ENCODE results near the gene IL6R.

Gene IL6R

DNA sequence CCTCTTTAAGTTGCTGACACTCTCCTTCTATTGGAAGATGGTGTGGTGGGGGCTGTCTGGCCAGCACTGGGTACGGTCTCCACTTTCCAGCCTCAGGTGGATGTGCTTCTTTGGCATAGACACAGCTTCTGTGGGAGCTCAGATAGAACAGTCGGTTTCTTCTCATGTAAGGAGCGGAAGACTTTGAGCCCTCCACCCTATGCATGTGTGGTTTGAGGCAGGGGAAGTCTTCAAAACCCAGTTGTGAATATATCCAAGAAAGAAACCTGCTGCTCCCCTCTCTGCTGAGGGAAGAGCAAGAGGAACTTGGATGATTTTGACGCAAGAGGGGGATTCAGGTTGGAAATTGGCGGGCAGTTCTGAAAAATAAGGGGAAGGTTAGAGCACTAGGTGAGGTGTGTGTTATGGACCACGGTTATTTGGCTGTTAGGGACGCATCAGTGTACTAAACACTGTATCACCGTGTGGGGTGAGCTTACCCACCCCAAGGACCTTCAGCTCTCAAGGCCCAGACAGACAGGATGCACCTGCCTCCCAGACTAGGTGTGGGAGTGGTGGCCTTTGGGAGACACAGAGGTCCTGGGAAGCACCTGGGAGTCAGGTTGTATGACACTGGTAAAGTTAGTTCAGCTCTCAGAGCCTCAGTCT lies 36.2 kb downstream of the IL6R start:
- TF ChIP-seq, protein P1, sequence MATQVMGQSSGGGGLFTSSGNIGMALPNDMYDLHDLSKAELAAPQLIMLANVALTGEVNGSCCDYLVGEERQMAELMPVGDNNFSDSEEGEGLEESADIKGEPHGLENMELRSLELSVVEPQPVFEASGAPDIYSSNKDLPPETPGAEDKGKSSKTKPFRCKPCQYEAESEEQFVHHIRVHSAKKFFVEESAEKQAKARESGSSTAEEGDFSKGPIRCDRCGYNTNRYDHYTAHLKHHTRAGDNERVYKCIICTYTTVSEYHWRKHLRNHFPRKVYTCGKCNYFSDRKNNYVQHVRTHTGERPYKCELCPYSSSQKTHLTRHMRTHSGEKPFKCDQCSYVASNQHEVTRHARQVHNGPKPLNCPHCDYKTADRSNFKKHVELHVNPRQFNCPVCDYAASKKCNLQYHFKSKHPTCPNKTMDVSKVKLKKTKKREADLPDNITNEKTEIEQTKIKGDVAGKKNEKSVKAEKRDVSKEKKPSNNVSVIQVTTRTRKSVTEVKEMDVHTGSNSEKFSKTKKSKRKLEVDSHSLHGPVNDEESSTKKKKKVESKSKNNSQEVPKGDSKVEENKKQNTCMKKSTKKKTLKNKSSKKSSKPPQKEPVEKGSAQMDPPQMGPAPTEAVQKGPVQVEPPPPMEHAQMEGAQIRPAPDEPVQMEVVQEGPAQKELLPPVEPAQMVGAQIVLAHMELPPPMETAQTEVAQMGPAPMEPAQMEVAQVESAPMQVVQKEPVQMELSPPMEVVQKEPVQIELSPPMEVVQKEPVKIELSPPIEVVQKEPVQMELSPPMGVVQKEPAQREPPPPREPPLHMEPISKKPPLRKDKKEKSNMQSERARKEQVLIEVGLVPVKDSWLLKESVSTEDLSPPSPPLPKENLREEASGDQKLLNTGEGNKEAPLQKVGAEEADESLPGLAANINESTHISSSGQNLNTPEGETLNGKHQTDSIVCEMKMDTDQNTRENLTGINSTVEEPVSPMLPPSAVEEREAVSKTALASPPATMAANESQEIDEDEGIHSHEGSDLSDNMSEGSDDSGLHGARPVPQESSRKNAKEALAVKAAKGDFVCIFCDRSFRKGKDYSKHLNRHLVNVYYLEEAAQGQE (IDR thresholded peaks at IDR 0.05; ENCODE audit: insufficient read depth in 1 of 2, low read depth in 2 of 2, low read length in 2 of 2): no peak
- TF ChIP-seq FOXP2 (optimal IDR thresholded peaks at IDR 0.05; ENCODE audit: borderline replicate concordance, extremely low read depth, extremely low read length, insufficient read depth) (no peak), POLR2AphosphoS5 (IDR thresholded peaks at IDR 0.05; ENCODE audit: low read depth, low read length) (no peak), TAF1 (IDR thresholded peaks at IDR 0.05; ENCODE audit: borderline replicate concordance, insufficient read depth, low read length) (no peak), SIN3A (IDR thresholded peaks at IDR 0.05; ENCODE audit: borderline replicate concordance, insufficient read depth, low read length) (no peak)

DNA sequence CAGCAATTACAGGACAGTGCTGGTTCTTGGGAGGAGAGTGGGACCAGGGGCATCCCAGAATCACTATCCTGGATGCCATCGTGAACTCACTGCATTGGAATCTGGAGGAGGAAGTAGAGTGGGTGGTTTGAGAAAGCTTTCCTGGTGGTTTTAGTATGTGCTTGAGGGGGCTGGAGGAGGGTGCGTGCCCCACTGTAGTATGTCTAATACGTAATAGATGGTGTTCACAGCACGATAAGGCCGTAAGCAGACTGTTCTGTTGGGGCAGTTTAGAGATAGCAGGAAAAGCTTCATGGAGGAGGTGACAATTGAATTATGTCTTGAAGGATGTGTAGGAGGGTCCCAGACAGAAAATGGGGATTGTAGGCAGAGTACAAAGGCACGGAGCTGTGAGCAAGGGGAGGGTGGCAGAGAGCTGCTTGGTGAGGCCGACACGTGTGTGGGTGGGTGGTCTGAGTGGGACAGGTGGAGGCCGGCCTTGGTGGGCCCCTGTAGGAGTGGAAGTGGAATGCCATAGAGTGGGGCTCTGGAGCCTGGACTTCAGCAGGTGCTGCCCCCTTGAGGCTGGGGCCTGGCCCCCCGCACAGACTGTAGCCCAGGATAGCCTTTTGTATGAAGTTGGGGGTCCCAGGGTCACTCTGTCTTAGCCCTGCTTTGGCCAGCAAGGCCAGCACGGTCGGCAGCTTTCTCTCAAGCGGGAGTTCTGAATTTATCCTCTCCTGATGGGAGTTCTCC lies 37.0 kb downstream of the IL6R start:
- TF ChIP-seq POLR2AphosphoS5 (IDR thresholded peaks at IDR 0.05; ENCODE audit: low read depth, low read length) (no peak), SIN3A (IDR thresholded peaks at IDR 0.05; ENCODE audit: borderline replicate concordance, insufficient read depth, low read length) (no peak), FOXP2 (optimal IDR thresholded peaks at IDR 0.05; ENCODE audit: borderline replicate concordance, extremely low read depth, extremely low read length, insufficient read depth) (no peak)
- TF ChIP-seq, protein P1 (IDR thresholded peaks at IDR 0.05; ENCODE audit: insufficient read depth in 1 of 2, low read depth in 2 of 2, low read length in 2 of 2): no peak

DNA sequence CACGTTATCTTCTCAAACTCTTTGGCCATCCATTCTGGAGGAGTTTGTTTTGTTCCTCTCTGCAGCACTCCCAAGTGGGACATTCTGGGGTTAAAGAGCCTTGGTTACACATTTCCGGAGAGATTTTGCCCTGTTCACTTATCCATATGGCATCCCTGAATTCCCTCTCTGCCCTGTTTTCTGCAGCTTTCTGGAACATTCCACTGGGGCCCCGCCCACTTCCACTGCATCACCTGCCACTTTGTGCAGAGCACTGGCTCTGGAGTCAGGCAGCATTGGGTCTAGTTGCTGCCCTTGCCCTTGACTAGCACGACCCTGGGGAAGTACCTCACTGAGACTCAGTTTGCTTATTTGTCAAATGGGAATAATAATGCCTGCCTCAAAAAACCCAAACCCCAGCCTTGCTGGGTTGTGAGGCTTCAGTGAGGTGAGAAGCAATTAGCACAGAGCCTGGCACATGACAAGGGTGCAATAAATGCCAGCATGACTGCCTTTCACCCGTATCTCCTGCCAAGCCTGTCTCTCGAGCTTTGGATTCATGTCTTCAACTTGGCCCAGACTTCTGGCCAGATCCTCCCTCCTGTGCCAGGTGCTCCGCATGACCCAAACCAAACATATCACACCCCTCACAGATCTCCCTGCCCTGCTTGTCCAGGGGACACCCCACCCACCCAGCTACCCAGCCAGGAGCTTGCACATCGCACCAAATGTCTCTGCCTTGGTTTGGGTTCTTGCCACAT lies 38.3 kb downstream of the IL6R start:
- TF ChIP-seq POLR2AphosphoS5 (IDR thresholded peaks at IDR 0.05; ENCODE audit: low read depth, low read length) (no peak), FOXP2 (optimal IDR thresholded peaks at IDR 0.05; ENCODE audit: borderline replicate concordance, extremely low read depth, extremely low read length, insufficient read depth) (no peak), TAF1 (IDR thresholded peaks at IDR 0.05; ENCODE audit: borderline replicate concordance, insufficient read depth, low read length) (no peak), SIN3A (IDR thresholded peaks at IDR 0.05; ENCODE audit: borderline replicate concordance, insufficient read depth, low read length) (no peak)
- TF ChIP-seq, protein P1 (IDR thresholded peaks at IDR 0.05; ENCODE audit: insufficient read depth in 1 of 2, low read depth in 2 of 2, low read length in 2 of 2): no peak

DNA sequence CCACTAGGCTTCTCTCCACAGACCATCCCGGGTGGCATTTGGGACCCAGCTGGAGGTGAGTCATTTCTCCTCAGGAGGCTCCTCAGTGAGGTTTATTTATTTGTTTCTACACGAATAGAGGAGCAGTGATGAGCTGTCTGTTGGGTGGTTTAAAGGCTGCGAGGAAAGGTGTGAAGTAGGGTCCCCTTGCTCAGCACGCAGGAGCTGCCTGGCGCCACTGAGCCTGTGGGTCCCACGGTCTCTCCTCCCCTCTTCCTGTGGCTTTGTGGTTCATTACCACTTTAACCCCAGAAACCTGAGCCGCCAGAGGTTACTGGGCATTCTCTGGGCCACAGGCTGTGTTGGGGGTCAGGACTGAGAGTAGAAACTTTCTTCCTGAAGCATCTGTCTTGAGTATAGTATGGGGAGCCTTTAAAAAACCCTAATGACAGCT lies 39.9 kb downstream of the IL6R start:
- TF ChIP-seq FOXP2 (optimal IDR thresholded peaks at IDR 0.05; ENCODE audit: borderline replicate concordance, extremely low read depth, extremely low read length, insufficient read depth): no peak
- no peak for TF ChIP-seq POLR2AphosphoS5 (IDR thresholded peaks at IDR 0.05; ENCODE audit: low read depth, low read length)
- no peak for TF ChIP-seq SIN3A (IDR thresholded peaks at IDR 0.05; ENCODE audit: borderline replicate concordance, insufficient read depth, low read length)
- TF ChIP-seq, protein P1 (IDR thresholded peaks at IDR 0.05; ENCODE audit: insufficient read depth in 1 of 2, low read depth in 2 of 2, low read length in 2 of 2): no peak
- no peak for TF ChIP-seq TAF1 (IDR thresholded peaks at IDR 0.05; ENCODE audit: borderline replicate concordance, insufficient read depth, low read length)
